Activated naive CD8-positive, alpha-beta T cell treated with anti-CD3 and anti-CD28 coated beads, Interleukin-2, amount 50 U/mL, for 24 hours (primary cell): ENCODE measurements around the gene DGKI.
A peak's percentile ranks its signal among the peaks of the same experiment; 100 is the strongest.

Experiments
- ATAC-seq: fragments of 150-1000 bp; cut with Tn5 transposase; one replicate; pipeline ENCODE4 v1.10.0; 2021
- DNase-seq: peaks from one replicate; pipeline ENCODE4 v3.0.0; 2021
- H3K27ac Mint-ChIP-seq: one replicate; pipeline ENCODE4 v1.8.0; 2021; ENCODE audit warnings: mild to moderate bottlenecking, mixed read lengths
- H3K27me3 Mint-ChIP-seq: one replicate; pipeline ENCODE4 v1.8.0; 2021; ENCODE audit warnings: mixed read lengths
- H3K36me3 Mint-ChIP-seq: one replicate; pipeline ENCODE4 v1.8.0; 2021; ENCODE audit warnings: low read depth, mixed read lengths
- H3K4me1 Mint-ChIP-seq: one replicate; pipeline ENCODE4 v1.8.0; 2021; ENCODE audit warnings: mixed read lengths
- H3K4me3 Mint-ChIP-seq: one replicate; pipeline ENCODE4 v1.8.0; 2021; ENCODE audit warnings: mild to moderate bottlenecking, moderate library complexity, mixed read lengths
- H3K9me3 Mint-ChIP-seq: one replicate; pipeline ENCODE4 v1.8.0; 2021; ENCODE audit warnings: mixed read lengths

The DGKI gene

GRCh38 chr7:137647905-137648565 is 198.7 kb downstream of the DGKI start:
- ATAC-seq, result no peak
- no peaks in the 10 kb centered on the region for H3K36me3 Mint-ChIP-seq
- DNase-seq, result no peak
- no peak overlapping the region for H3K4me3 Mint-ChIP-seq
- H3K4me1 Mint-ChIP-seq, result no peaks in the 10 kb centered on the region
- H3K27me3 Mint-ChIP-seq, result peaks cover 8% of the 10 kb centered on the region
- no peak overlapping the region for H3K27ac Mint-ChIP-seq
- no peaks in the 10 kb centered on the region for H3K9me3 Mint-ChIP-seq

- DNase-seq (no peak), ATAC-seq (no peak)
- no peaks in the 10 kb centered on the region for H3K9me3 Mint-ChIP-seq
- peaks cover 8% of the 10 kb centered on the region for H3K27me3 Mint-ChIP-seq
- H3K27ac Mint-ChIP-seq, result no peak overlapping the region
- H3K36me3 Mint-ChIP-seq, result no peaks in the 10 kb centered on the region
- no peak overlapping the region for H3K4me3 Mint-ChIP-seq
- H3K4me1 Mint-ChIP-seq, result no peaks in the 10 kb centered on the region
Measured at GRCh38 chr7:137642472-137642871, 204.3 kb downstream of the DGKI start.

- no peak overlapping the region for H3K4me3 Mint-ChIP-seq
- no peaks in the 10 kb centered on the region for H3K4me1 Mint-ChIP-seq
Measured at GRCh38 chr7:137642031-137642430, 204.7 kb downstream of the DGKI start.

GRCh38 chr7:137636376-137636775 is 210.4 kb downstream of the DGKI start:
- DNase-seq (no peak), ATAC-seq (no peak)
- no peaks in the 10 kb centered on the region for H3K27me3 Mint-ChIP-seq
- no peak overlapping the region for H3K4me3 Mint-ChIP-seq
- no peaks in the 10 kb centered on the region for H3K4me1 Mint-ChIP-seq
- no peaks in the 10 kb centered on the region for H3K9me3 Mint-ChIP-seq
- no peaks in the 10 kb centered on the region for H3K36me3 Mint-ChIP-seq
- H3K27ac Mint-ChIP-seq, result no peak overlapping the region

More at GRCh38 chr7:137642031-137642430, 204.7 kb downstream of the DGKI start:
- Mint-ChIP-seq H3K27ac (no peak overlapping the region), H3K9me3 (no peaks in the 10 kb centered on the region), H3K27me3 (peaks cover 8% of the 10 kb centered on the region), H3K36me3 (no peaks in the 10 kb centered on the region)
- ATAC-seq (no peak), DNase-seq (no peak)

GRCh38 chr7:137635874-137636273 is 210.9 kb downstream of the DGKI start:
- no peak for DNase-seq

GRCh38 chr7:137635132-137635531 is 211.6 kb downstream of the DGKI start:
- Mint-ChIP-seq H3K27ac (no peak overlapping the region), H3K4me3 (no peak overlapping the region), H3K4me1 (no peaks in the 10 kb centered on the region), H3K36me3 (no peaks in the 10 kb centered on the region), H3K9me3 (no peaks in the 10 kb centered on the region), H3K27me3 (no peaks in the 10 kb centered on the region)
- DNase-seq, result no peak
- no peak for ATAC-seq

More at GRCh38 chr7:137635874-137636273, 210.9 kb downstream of the DGKI start:
- Mint-ChIP-seq H3K27me3 (no peaks in the 10 kb centered on the region), H3K27ac (no peak overlapping the region), H3K4me1 (no peaks in the 10 kb centered on the region), H3K36me3 (no peaks in the 10 kb centered on the region), H3K4me3 (no peak overlapping the region), H3K9me3 (no peaks in the 10 kb centered on the region)
- no peak for ATAC-seq

GRCh38 chr7:137634356-137634755 is 212.4 kb downstream of the DGKI start:
- no peak for ATAC-seq
- no peak overlapping the region for H3K4me3 Mint-ChIP-seq
- no peak for DNase-seq
- H3K4me1 Mint-ChIP-seq, result no peaks in the 10 kb centered on the region
- H3K27ac Mint-ChIP-seq, result no peak overlapping the region
- H3K36me3 Mint-ChIP-seq, result no peaks in the 10 kb centered on the region
- no peaks in the 10 kb centered on the region for H3K9me3 Mint-ChIP-seq
- no peaks in the 10 kb centered on the region for H3K27me3 Mint-ChIP-seq

- H3K27me3 Mint-ChIP-seq, result no peaks in the 10 kb centered on the region
- no peak overlapping the region for H3K27ac Mint-ChIP-seq
- H3K36me3 Mint-ChIP-seq, result no peaks in the 10 kb centered on the region
- H3K4me1 Mint-ChIP-seq, result no peaks in the 10 kb centered on the region
- DNase-seq (no peak), ATAC-seq (no peak)
- H3K4me3 Mint-ChIP-seq, result no peak overlapping the region
- no peaks in the 10 kb centered on the region for H3K9me3 Mint-ChIP-seq
Measured at GRCh38 chr7:137633133-137633532, 213.6 kb downstream of the DGKI start.

GRCh38 chr7:137628216-137628615 is 218.6 kb downstream of the DGKI start:
- no peaks in the 10 kb centered on the region for H3K4me1 Mint-ChIP-seq
- no peak for DNase-seq
- no peaks in the 10 kb centered on the region for H3K9me3 Mint-ChIP-seq
- no peak for ATAC-seq
- H3K36me3 Mint-ChIP-seq, result no peaks in the 10 kb centered on the region
- no peak overlapping the region for H3K4me3 Mint-ChIP-seq
- no peak overlapping the region for H3K27ac Mint-ChIP-seq
- H3K27me3 Mint-ChIP-seq, result peaks cover 4% of the 10 kb centered on the region

- Mint-ChIP-seq H3K27ac (no peak overlapping the region), H3K4me3 (no peak overlapping the region), H3K27me3 (peaks cover 4% of the 10 kb centered on the region), H3K9me3 (no peaks in the 10 kb centered on the region), H3K4me1 (no peaks in the 10 kb centered on the region), H3K36me3 (no peaks in the 10 kb centered on the region)
- DNase-seq (peak; percentile 39), ATAC-seq (no peak)
Measured at GRCh38 chr7:137626469-137627067, 220.2 kb downstream of the DGKI start.

- Mint-ChIP-seq H3K36me3 (no peaks in the 10 kb centered on the region), H3K9me3 (no peaks in the 10 kb centered on the region), H3K4me3 (no peak overlapping the region), H3K4me1 (no peaks in the 10 kb centered on the region), H3K27ac (no peak overlapping the region), H3K27me3 (peaks cover 4% of the 10 kb centered on the region)
- DNase-seq (no peak), ATAC-seq (no peak)
Measured at GRCh38 chr7:137625197-137625596, 221.6 kb downstream of the DGKI start.

GRCh38 chr7:137619181-137619580 is 227.6 kb downstream of the DGKI start:
- Mint-ChIP-seq H3K4me1 (no peaks in the 10 kb centered on the region), H3K36me3 (no peaks in the 10 kb centered on the region), H3K27ac (no peak overlapping the region), H3K27me3 (no peaks in the 10 kb centered on the region), H3K9me3 (no peaks in the 10 kb centered on the region), H3K4me3 (no peak overlapping the region)
- ATAC-seq (no peak), DNase-seq (no peak)

- H3K36me3 Mint-ChIP-seq, result no peaks in the 10 kb centered on the region
- ATAC-seq (no peak), DNase-seq (no peak)
- no peak overlapping the region for H3K27ac Mint-ChIP-seq
- no peaks in the 10 kb centered on the region for H3K4me1 Mint-ChIP-seq
- H3K9me3 Mint-ChIP-seq, result no peaks in the 10 kb centered on the region
- no peaks in the 10 kb centered on the region for H3K27me3 Mint-ChIP-seq
- H3K4me3 Mint-ChIP-seq, result no peak overlapping the region
Measured at GRCh38 chr7:137618748-137619147, 228.0 kb downstream of the DGKI start.

- DNase-seq (no peak), ATAC-seq (no peak)
- no peaks in the 10 kb centered on the region for H3K4me1 Mint-ChIP-seq
- H3K27ac Mint-ChIP-seq, result no peak overlapping the region
- H3K36me3 Mint-ChIP-seq, result no peaks in the 10 kb centered on the region
- H3K4me3 Mint-ChIP-seq, result no peak overlapping the region
- H3K27me3 Mint-ChIP-seq, result peaks cover 6% of the 10 kb centered on the region
- no peaks in the 10 kb centered on the region for H3K9me3 Mint-ChIP-seq
Measured at GRCh38 chr7:137613006-137613525, 233.7 kb downstream of the DGKI start.

- no peaks in the 10 kb centered on the region for H3K36me3 Mint-ChIP-seq
- no peaks in the 10 kb centered on the region for H3K9me3 Mint-ChIP-seq
- no peaks in the 10 kb centered on the region for H3K4me1 Mint-ChIP-seq
- no peak for ATAC-seq
- H3K27ac Mint-ChIP-seq, result no peak overlapping the region
- H3K27me3 Mint-ChIP-seq, result peaks cover 6% of the 10 kb centered on the region
- no peak for DNase-seq
- H3K4me3 Mint-ChIP-seq, result no peak overlapping the region
Measured at GRCh38 chr7:137611606-137612005, 235.2 kb downstream of the DGKI start.
